GM18873 (cell line): Measurements from ENCODE around the gene WDR72.

Experiments used
- ATAC-seq: cut with Tn5 transposase; IDR thresholded peaks from one replicate; pipeline ENCODE4 v1.9.1; 2021; ENCODE audit warnings: mild to moderate bottlenecking, moderate library complexity, moderate number of reproducible peaks; ENCODE audit not compliant: unreplicated experiment, low FRiP score

The WDR72 gene

DNA sequence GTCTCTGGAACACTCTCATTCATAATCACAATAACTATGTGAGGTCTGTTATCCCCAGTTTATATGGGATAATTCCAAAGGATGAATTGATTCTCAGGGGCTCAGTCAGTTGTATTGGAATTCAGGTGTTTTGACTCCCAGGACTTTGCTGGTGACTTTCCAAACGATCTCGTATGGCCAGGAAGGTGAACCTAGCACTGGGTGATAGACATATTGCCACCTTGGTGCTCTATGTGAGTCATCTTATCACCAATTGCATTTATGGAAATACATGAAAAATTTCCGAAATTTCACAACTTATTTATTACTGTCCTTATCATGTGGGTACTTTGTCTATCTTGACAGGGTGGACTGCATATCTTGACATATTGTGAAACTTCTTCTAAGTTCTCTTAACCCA, 287.3 kb downstream of the WDR72 start:
- no peak for ATAC-seq

DNA sequence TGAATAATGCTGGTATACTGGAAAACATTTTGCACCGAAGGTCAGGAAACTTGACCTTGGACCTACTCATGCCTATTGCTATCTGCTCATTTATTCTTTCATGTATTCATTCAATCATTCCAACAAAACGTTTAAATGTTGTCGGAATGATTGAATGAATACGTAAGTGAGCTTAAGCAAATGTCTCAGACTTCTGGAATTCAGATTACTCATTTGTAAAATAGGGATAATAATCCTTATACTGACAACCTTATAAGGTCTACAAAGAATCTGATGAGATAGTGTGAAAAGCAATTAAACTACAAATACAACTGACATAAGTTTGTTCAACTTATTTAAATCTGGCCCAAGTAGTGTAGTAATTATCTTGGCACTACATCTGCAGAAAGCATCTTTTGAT, 288.7 kb downstream of the WDR72 start:
- ATAC-seq = no peak

DNA sequence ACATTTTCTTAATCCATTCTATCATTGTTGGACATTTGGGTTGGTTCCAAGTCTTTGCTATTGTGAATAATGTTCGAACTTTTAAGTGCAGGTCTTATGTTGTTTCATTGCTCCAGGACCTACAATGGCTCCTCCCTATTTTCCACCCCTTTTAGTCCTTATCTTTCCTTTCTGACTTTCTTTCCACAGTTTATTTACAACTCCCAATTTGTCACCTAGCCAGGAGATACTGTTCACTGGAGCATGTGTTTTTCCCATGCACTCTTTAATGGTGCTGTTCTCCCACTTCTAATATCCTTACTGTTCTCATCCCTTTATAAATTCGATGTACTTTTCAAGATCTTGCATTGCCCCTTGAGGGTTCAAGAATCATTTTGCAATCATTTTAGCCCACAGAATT, 290.0 kb downstream of the WDR72 start:
- no peak for ATAC-seq
